Thyroid gland (tissue), 4 donors: Measurements from ENCODE around the gene CASP2. TPM values are rescaled to one million over a fixed set of nuclear protein-coding genes. Genes with fewer than 3 reads are reported as not detected.

ENCODE experiments used
- DNase-seq, 2 donors: peaks; one replicate each; pipeline ENCODE4 v3.0.0-alpha.2; 2019
- H3K27ac ChIP-seq, 3 donors: fragments of 200-600 bp; sonication (generic); 1 replicate in 2 of 3; 2 replicates in 1 of 3; pipeline ENCODE4 v1.5.1; 2016 to 2019; ENCODE audit warnings: mild to moderate bottlenecking in 1 of 3, moderate library complexity in 1 of 3
- H3K27me3 ChIP-seq: fragments of 200-600 bp; sonication (generic); one replicate; pipeline ENCODE4 v1.5.1; 2019
- H3K36me3 ChIP-seq, 2 donors: fragments of 200-600 bp; sonication (generic); one replicate each; pipeline ENCODE4 v1.5.1; 2016 to 2019
- H3K4me1 ChIP-seq, 2 donors: fragments of 200-600 bp; sonication (generic); one replicate each; pipeline ENCODE4 v1.5.1; 2017 to 2019
- H3K4me3 ChIP-seq, 3 donors: fragments of 200-600 bp; sonication (generic); replicated peaks in 1 of 3; 1 replicate in 2 of 3; 2 replicates in 1 of 3; pipeline ENCODE4 v1.5.1; 2016; ENCODE audit warnings: mild to moderate bottlenecking in 1 of 3
- H3K9me3 ChIP-seq: fragments of 200-600 bp; sonication (generic); one replicate; pipeline ENCODE4 v1.5.1; 2017
- CTCF ChIP-seq, 6 experiments: fragments of 200-600 bp in 3 of 6; fragments of 450-650 bp in 3 of 6; sonication (generic) in 3 of 6; IDR thresholded peaks; one replicate each; pipeline ENCODE4 v1.5.1; 2016 to 2019; ENCODE audit warnings: antibody characterized with exemption in 6 of 6, mild to moderate bottlenecking in 2 of 6, inconsistent platforms in 1 of 6, moderate library complexity in 1 of 6
- POLR2A ChIP-seq, 2 donors: fragments of 450-650 bp; IDR thresholded peaks; one replicate each; pipeline ENCODE4 v1.6.1; 2017; ENCODE audit warnings: antibody characterized with exemption in 2 of 2, mild to moderate bottlenecking in 2 of 2, moderate library complexity in 1 of 2
- WGBS, 2 donors: methylation state at CpG; one replicate each; pipeline ENCODE4 v1.1.5; 2017; 5-methylcytosine and 5-hydroxymethylcytosine counted together
- intact Hi-C: fragments of 100-400 bp; cut with DNase I; formaldehyde crosslinking; loops from one replicate; pipeline ENCODE4 v1.15.1; 2023
- total RNA-seq, 4 donors: library from RNA; depleted of rRNA; stranded (reverse); fragments of >200 nt; gene quantifications; one replicate each; pipeline ENCODE4 v1.2.3, GENCODE V29; 2016

Gene CASP2
- total RNA-seq, 4 donors from 2014 or later: 13.0 to 21.7 (median 17.5) TPM

- intact Hi-C loops: loop anchor here (5.0 kb wide), 3 partner anchors 49 to 174 kb away; no protein-coding TSS in a partner anchor
Measured at GRCh38 chr7:143243111-143243510, 45.0 kb upstream of the CASP2 start.

DNA sequence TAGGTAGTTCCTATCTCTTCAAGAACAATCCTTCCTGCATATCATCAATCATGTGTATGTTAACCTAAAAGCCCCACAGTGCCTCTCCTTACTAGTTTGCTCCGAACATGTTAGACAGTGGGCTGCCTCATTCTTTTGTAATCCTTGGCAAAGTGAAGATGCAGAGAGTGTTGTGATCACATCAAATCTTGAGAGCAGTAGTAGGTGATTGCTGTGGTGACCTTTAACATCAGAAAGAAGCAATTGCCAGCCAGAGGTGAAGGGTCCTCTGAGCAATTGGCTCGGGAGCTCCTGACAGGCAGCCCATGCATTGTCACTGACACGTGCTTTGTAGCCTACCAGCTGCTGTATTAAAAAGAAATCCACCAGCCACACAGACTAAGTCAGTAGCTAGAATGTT is 44.5 kb upstream of the CASP2 start:
- WGBS, 2 donors: 59 to 68% methylated on average over 3 of the region's 3 CpGs
- H3K4me3 ChIP-seq: no peak overlapping the region
- H3K4me1 ChIP-seq: peaks cover 0 to 3% of the 10 kb centered on the region in 2 donors
- no peaks in the 10 kb centered on the region for H3K36me3 ChIP-seq
- H3K27ac ChIP-seq: no peak overlapping the region
- H3K9me3 ChIP-seq: no peaks in the 10 kb centered on the region
- H3K27me3 ChIP-seq: no peaks in the 10 kb centered on the region
- no peak for DNase-seq
- intact Hi-C loops: loop anchor here (5.0 kb wide), 3 partner anchors 49 to 174 kb away; no protein-coding TSS in a partner anchor
- TF ChIP-seq CTCF (IDR thresholded peaks at IDR 0.05): no peak

More at GRCh38 chr7:143243111-143243510, 45.0 kb upstream of the CASP2 start:
- no peak for DNase-seq
- Histone ChIP-seq H3K36me3 (no peaks in the 10 kb centered on the region), H3K4me3 (no peak overlapping the region), H3K27ac (no peak overlapping the region), H3K27me3 (no peaks in the 10 kb centered on the region), H3K4me1 (peaks cover 0 to 3% of the 10 kb centered on the region in 2 donors), H3K9me3 (no peaks in the 10 kb centered on the region)
- TF ChIP-seq POLR2A (IDR thresholded peaks at IDR 0.05) (no peak), CTCF (IDR thresholded peaks at IDR 0.05) (no peak)
- WGBS, 2 donors: 81 to 83% methylated on average over 7 of the region's 7 CpGs

DNA sequence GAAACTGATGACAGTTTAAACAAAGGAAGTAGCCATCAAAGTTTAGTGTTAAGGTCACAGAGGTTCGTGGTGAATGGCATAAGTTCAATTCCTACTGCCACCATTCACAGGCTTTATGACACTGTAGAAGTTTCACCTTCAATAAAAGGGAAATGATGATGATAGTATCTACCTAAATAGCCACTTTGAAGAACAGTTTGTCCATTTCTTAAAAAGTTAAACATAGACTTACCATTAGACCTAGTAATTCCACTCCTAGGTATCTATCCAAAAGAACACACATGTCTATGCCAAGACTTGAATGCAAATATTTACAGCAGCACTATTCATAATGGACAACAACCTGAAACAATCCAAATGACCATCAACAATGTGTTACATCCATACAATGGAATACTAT is 43.8 kb upstream of the CASP2 start:
- H3K4me3 ChIP-seq: no peak overlapping the region
- no peaks in the 10 kb centered on the region for H3K27me3 ChIP-seq
- no peak for DNase-seq
- no peak for TF ChIP-seq POLR2A (IDR thresholded peaks at IDR 0.05)
- 61 to 87% methylated on average over 1 of the region's 1 CpG for WGBS, 2 donors
- H3K36me3 ChIP-seq: no peaks in the 10 kb centered on the region
- H3K9me3 ChIP-seq: no peaks in the 10 kb centered on the region
- H3K27ac ChIP-seq: no peak overlapping the region
- peaks cover 0 to 3% of the 10 kb centered on the region in 2 donors for H3K4me1 ChIP-seq
- intact Hi-C loops: loop anchor here (5.0 kb wide), 3 partner anchors 48 to 173 kb away; no protein-coding TSS in a partner anchor

GRCh38 chr7:143245123-143245522 is 43.0 kb upstream of the CASP2 start:
- Histone ChIP-seq H3K27ac (no peak overlapping the region), H3K4me3 (no peak overlapping the region), H3K9me3 (no peaks in the 10 kb centered on the region), H3K27me3 (no peaks in the 10 kb centered on the region), H3K4me1 (peaks cover 0 to 3% of the 10 kb centered on the region in 2 donors), H3K36me3 (no peaks in the 10 kb centered on the region)
- intact Hi-C loops: no loop called here
- TF ChIP-seq POLR2A (IDR thresholded peaks at IDR 0.05): no peak
- no peak for TF ChIP-seq CTCF (IDR thresholded peaks at IDR 0.05)
- 63 to 74% methylated on average over 3 of the region's 3 CpGs for WGBS, 2 donors
- DNase-seq: no peak

DNA sequence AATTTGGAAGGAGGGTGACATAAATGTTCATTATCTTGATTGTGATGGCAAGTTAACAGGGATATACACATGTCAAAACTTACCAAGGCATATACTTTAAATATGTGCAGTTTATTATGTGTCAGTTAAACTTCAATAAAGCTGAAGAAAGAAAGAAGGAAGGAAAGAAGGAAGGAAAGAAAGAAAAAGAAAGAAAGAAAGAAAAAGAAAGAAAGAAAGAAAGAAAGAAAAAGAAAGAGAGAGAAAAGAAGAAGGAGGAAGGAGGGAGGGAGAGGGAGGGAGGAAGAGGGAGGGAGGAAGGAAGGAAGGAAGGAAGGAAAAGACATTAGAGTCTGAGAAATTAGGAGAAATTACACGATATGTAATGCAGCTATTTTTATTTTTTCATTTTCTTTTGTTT is 40.8 kb upstream of the CASP2 start:
- Histone ChIP-seq H3K4me1 (no peaks in the 10 kb centered on the region), H3K36me3 (no peaks in the 10 kb centered on the region), H3K27ac (no peak overlapping the region), H3K27me3 (no peaks in the 10 kb centered on the region), H3K4me3 (no peak overlapping the region), H3K9me3 (no peaks in the 10 kb centered on the region)
- DNase-seq: no peak
- WGBS, 2 donors: 68 to 71% methylated on average over 1 of the region's 1 CpG
- intact Hi-C loops: no loop called here
- TF ChIP-seq POLR2A (IDR thresholded peaks at IDR 0.05) (no peak), CTCF (IDR thresholded peaks at IDR 0.05) (no peak)
